Activated naive CD8-positive, alpha-beta T cell treated with anti-CD3 and anti-CD28 coated beads, Interleukin-2, amount 50 U/mL, for 16 hours (primary cell): ENCODE results near the gene NDUFB8.

ENCODE experiments used
- DNase-seq: peaks from one replicate; pipeline ENCODE4 v3.0.0-alpha.2; 2020; ENCODE audit warnings: low read depth, low spot score

Gene NDUFB8

GRCh38 chr10:100537475-100537874, 7.8 kb upstream of the NDUFB8 start:
- no peak for DNase-seq

- DNase-seq: peak; percentile 73
These were observed 6.2 kb upstream of the NDUFB8 start, which contains the start of gene HIF1AN for GRCh38 chr10:100535715-100536353. TSS of gene HIF1AN (plus strand) at chr10:100535943. CDS start at chr10:100535959, 16 bp downstream.

- no peak for DNase-seq
These were observed 5.7 kb upstream of the NDUFB8 start for GRCh38 chr10:100535338-100535714.

- DNase-seq: no peak
These were observed 5.1 kb upstream of the NDUFB8 start for GRCh38 chr10:100534726-100535125.

GRCh38 chr10:100531761-100532160, 2.1 kb upstream of the NDUFB8 start:
- no peak for DNase-seq

GRCh38 chr10:100528921-100529474, 673 bp downstream of the NDUFB8 start:
- no peak for DNase-seq

GRCh38 chr10:100528123-100528886, 1.4 kb downstream of the NDUFB8 start:
- no peak for DNase-seq

GRCh38 chr10:100524638-100525037, 5.0 kb downstream of the NDUFB8 start:
- no peak for DNase-seq

- DNase-seq: no peak
These were observed 5.5 kb downstream of the NDUFB8 start for GRCh38 chr10:100524206-100524605.

GRCh38 chr10:100522945-100523344, 6.7 kb downstream of the NDUFB8 start:
- no peak for DNase-seq

- DNase-seq: no peak
These were observed 7.4 kb downstream of the NDUFB8 start for GRCh38 chr10:100522107-100522801.

- no peak for DNase-seq
These were observed 8.9 kb downstream of the NDUFB8 start for GRCh38 chr10:100520811-100521210.

GRCh38 chr10:100519311-100520051, 10.2 kb downstream of the NDUFB8 start, which contains the start of gene SEC31B:
TSS of gene SEC31B (minus strand) at chr10:100519861. CDS start at chr10:100516952, 2,909 bp downstream.
- DNase-seq: no peak

- peak; percentile 39 for DNase-seq
These were observed 10.9 kb downstream of the NDUFB8 start for GRCh38 chr10:100518761-100519241.

- no peak for DNase-seq
These were observed 12.8 kb downstream of the NDUFB8 start for GRCh38 chr10:100516847-100517246.

- no peak for DNase-seq
These were observed 14.1 kb downstream of the NDUFB8 start for GRCh38 chr10:100515612-100516011.

GRCh38 chr10:100510533-100511308, 18.9 kb downstream of the NDUFB8 start:
- DNase-seq: peak; percentile 37

GRCh38 chr10:100509241-100509840, 20.3 kb downstream of the NDUFB8 start:
- DNase-seq: peak; percentile 13

GRCh38 chr10:100508691-100509150, 20.9 kb downstream of the NDUFB8 start:
- no peak for DNase-seq

GRCh38 chr10:100508266-100508665, 21.4 kb downstream of the NDUFB8 start:
- DNase-seq: no peak
